AG04449 (cell line): Measurements from ENCODE around the gene TIRAP.
"Not testable (repeated sequence)": the region's sequence is repeated elsewhere in the genome, so short reads cannot be mapped to it uniquely, and the experiment has no call there.

Experiments used
- CTCF ChIA-PET: fragments of 350-600 bp; formaldehyde crosslinking; extraction: SDS; loops from one replicate; lab custom pipeline; 2021; ENCODE audit warnings: antibody characterized with exemption; lab: Yijun Ruan, JAX
- POLR2A ChIA-PET: fragments of 400-600, 350-600 bp; formaldehyde crosslinking; extraction: SDS; loops from one replicate; lab custom pipeline; 2020; ENCODE audit warnings: antibody characterized with exemption, inconsistent platforms; lab: Yijun Ruan, JAX
- DNase-seq: peaks from one replicate; pipeline ENCODE4 v3.0.0-alpha.2; 2010; ENCODE audit warnings: low read depth, low spot score
- H3K4me3 ChIP-seq: 2 replicates; pipeline ENCODE4 v1.5.1; 2011; ENCODE audit warnings: low read depth, mild to moderate bottlenecking, control low read depth, low read length
- TF ChIP-seq, protein P1 (sequence below): IDR thresholded peaks from one replicate; pipeline ENCODE4 v1.5.1; 2011; ENCODE audit warnings: mild to moderate bottlenecking, moderate library complexity, low read length, control low read depth, inconsistent platforms; ENCODE audit not compliant: insufficient read depth; ENCODE audit errors: missing control alignments

The TIRAP gene, protein sequence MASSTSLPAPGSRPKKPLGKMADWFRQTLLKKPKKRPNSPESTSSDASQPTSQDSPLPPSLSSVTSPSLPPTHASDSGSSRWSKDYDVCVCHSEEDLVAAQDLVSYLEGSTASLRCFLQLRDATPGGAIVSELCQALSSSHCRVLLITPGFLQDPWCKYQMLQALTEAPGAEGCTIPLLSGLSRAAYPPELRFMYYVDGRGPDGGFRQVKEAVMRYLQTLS

DNA sequence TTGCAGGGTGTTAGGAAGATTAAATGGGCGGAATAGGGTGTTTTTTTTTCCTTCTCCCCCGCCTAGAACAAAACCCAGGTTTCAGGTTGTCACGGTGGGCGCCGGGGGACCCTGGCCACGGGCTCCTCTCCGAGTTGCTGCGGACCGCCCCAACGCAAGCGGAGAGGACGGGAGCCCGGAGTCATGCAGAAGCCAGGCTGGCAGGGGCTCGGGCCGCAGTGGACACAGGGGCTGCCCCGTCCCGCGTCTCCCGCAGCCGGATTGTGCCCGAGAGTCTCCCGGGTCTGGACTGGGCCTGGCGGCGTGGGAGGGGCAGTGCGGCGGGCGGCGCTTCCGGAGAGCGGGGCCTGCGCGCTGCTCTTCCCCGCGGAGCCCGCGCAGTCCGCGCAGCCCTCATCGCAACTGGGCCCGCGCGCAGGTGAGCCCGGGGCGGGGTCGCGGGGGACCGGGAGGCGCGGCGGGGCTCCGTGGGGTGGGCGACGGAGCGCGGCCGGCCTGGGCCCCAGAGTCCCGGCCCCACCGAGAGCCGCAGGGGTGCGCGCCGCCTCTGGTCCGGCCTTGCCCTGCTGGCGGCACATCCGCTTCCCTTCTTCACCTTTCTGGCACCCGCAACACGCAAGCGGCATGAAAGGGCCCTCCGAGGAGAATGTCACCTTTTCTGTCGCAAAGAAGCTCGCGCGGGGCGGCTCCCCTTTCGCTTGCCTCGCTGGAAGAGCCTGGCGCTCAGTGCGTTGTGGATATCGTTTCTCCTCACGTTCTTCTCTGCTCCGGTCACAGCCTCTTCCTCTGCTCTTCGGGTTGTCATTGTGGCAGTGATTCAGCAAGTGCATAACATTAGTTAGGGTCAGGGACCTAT is at the start of gene TIRAP:
TSS of gene TIRAP (plus strand) at position 358 of the 856 bp plus-strand sequence. CDS start 7,802 bp downstream, outside the sequence.
- H3K4me3 ChIP-seq = peak within 1 kb of the TSS; percentile 69
- POLR2A ChIA-PET = no interaction called here
- CTCF ChIA-PET = interaction anchor here (0.6 to 0.9 kb wide), 4 partner anchors 10 to 646 kb away, joined by 3 read pairs; partner anchors contain the start of gene FOXRED1
- no peak for DNase-seq
- TF ChIP-seq, protein P1, sequence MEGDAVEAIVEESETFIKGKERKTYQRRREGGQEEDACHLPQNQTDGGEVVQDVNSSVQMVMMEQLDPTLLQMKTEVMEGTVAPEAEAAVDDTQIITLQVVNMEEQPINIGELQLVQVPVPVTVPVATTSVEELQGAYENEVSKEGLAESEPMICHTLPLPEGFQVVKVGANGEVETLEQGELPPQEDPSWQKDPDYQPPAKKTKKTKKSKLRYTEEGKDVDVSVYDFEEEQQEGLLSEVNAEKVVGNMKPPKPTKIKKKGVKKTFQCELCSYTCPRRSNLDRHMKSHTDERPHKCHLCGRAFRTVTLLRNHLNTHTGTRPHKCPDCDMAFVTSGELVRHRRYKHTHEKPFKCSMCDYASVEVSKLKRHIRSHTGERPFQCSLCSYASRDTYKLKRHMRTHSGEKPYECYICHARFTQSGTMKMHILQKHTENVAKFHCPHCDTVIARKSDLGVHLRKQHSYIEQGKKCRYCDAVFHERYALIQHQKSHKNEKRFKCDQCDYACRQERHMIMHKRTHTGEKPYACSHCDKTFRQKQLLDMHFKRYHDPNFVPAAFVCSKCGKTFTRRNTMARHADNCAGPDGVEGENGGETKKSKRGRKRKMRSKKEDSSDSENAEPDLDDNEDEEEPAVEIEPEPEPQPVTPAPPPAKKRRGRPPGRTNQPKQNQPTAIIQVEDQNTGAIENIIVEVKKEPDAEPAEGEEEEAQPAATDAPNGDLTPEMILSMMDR = no peak

DNA sequence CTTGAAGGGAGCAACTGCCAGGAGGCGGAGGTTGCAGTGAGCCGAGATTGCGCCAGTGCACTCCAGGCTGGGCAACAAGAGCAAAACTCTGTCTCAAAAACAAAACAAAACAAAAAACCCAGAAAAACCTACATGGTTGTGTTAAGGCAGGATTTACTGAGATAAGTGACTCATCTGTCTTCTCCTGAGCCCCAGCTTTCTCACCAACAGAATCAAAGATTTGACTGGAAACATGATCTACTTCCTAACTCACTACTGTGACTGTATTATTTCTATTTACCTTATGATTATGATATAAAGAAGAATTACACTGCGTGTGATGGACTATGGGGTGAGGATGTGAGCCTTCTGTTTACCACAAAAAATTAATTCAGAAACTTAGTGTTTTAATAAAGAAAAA is 49.5 kb upstream of the TIRAP start:
- TF ChIP-seq, protein P1 = no peak
- ChIA-PET POLR2A (no interaction called here), CTCF (no interaction called here)
- H3K4me3 ChIP-seq = no peak overlapping the region
- DNase-seq = no peak

DNA sequence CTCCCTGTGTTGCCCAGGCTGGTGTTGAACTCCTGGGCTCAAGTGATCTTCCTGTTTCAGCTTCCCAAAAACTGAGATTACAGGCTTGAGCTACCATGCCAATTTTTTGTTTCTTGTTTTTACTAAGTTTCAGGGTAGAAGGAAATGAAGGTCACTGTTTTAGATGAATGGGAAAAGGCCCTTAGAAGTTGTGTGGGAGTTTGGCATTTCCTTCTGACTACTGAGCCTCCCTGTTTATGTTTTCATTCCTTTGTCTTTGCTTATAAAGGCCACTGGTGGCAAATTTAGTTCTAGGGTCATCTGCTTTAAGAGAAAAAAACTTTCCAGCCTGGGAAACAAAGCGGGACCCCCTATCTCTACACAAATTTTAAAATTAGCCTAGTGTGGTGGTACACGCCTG is 36.3 kb upstream of the TIRAP start:
- no peak overlapping the region for H3K4me3 ChIP-seq
- CTCF ChIA-PET = interaction anchor here (0.9 kb wide), 1 partner anchor 17 kb away, joined by 3 read pairs; no protein-coding TSS in a partner anchor
- TF ChIP-seq, protein P1 = no peak
- no peak for DNase-seq
- POLR2A ChIA-PET = no interaction called here

DNA sequence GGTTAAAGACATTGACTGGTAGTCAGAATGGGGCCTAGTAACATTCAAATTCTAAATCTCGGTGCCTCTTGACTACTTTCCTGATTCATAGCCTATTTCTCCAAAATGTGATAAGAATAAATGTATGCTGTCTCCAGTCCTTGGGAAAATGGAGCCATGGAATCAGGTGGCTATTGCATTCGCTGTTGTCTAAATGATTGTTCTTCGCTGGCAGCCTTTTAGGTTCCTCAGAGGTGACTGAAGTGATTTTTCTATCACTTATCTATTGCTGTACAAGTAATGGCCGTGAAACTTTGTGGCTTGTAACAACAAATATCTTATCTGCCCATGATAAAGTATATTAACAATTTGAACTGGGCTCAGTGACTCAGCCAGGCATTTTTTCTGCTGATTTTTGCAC is 29.6 kb upstream of the TIRAP start:
- ChIA-PET CTCF (no interaction called here), POLR2A (no interaction called here)
- H3K4me3 ChIP-seq = no peak overlapping the region
- TF ChIP-seq, protein P1 = no peak
- DNase-seq = no peak

DNA sequence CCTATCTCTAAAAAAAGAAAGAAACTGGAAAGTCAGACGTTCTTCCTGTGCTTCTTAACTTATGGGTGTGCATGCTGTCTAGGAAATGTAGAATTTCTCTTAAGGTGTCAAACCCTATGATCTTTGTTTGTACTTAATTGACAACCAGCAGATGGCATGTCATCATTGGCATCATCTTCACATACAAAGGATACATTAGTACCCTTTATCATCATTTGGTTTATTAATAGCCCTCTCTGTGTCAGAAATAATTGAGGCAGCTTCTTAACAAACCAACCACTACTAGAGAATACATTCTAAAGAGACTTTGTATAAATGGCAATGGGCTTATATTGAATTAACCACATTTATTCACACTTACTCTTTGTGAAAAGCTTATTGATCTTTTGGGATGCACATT is 28.1 kb upstream of the TIRAP start:
- no peak for DNase-seq
- CTCF ChIA-PET = no interaction called here
- H3K4me3 ChIP-seq = no peak overlapping the region
- TF ChIP-seq, protein P1 = no peak
- POLR2A ChIA-PET = interaction anchor here (0.5 kb wide), 1 partner anchor 17 kb away, joined by 4 read pairs; no protein-coding TSS in a partner anchor

DNA sequence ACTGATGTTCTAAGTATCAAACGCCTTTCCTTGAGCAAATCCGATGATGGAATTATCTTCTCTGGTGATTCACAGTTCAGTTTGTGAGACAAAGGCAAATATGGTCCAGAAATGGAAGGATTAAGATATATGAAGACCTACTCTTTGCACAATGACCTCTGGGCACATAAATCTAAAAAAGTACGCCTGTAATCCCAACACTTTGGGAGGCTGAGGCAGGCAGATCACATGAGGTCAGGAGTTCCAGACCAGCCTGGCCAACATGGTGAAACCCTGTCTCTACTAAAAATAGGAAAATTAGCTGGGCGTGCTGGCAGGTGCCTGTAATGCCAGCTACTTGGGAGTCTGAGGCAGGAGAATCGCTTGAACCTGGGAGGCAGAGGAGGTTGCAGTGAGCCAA is 27.4 kb upstream of the TIRAP start:
- CTCF ChIA-PET, H3K4me3 ChIP-seq, DNase-seq: not testable (repeated sequence)
- POLR2A ChIA-PET = interaction anchor here (0.5 kb wide), 1 partner anchor 18 kb away, joined by 4 read pairs; no protein-coding TSS in a partner anchor
